WTC11 (cell line): ENCODE results near the gene MTMR3. TPM values are rescaled to one million over a fixed set of nuclear protein-coding genes. Genes with fewer than 3 reads are reported as not detected.

ENCODE experiments used
- ATAC-seq: fragments of 200-7000 bp; cut with Tn5 transposase; 2 replicates; pipeline ENCODE4 v1.10.0; 2021; ENCODE audit warnings: mild to moderate bottlenecking, moderate library complexity
- CTCF ChIA-PET: fragments of 300-600 bp; sonication (Branson Sonifier 250); formaldehyde crosslinking; loops from one replicate; lab custom pipeline; 2021; ENCODE audit warnings: antibody characterized with exemption; lab: Charles Lee
- POLR2A ChIA-PET: fragments of 350-600 bp; sonication (Branson Sonifier 250); formaldehyde crosslinking; loops from one replicate; lab custom pipeline; 2021; ENCODE audit warnings: antibody characterized with exemption; lab: Charles Lee
- DNase-seq: peaks from one replicate; pipeline ENCODE4 v3.0.0; 2021; ENCODE audit warnings: low spot score
- H3K27ac Mint-ChIP-seq: 2 replicates; pipeline ENCODE4 v1.8.0; 2021; ENCODE audit warnings: mixed read lengths
- H3K27me3 Mint-ChIP-seq: 2 replicates; pipeline ENCODE4 v1.8.0; 2021; ENCODE audit warnings: low read depth, mild to moderate bottlenecking, moderate library complexity, mixed read lengths
- H3K36me3 Mint-ChIP-seq: 2 replicates; pipeline ENCODE4 v1.8.0; 2021; ENCODE audit warnings: mixed read lengths
- H3K4me1 Mint-ChIP-seq: 2 replicates; pipeline ENCODE4 v1.8.0; 2022; ENCODE audit warnings: mixed read lengths
- H3K4me3 Mint-ChIP-seq: 2 replicates; pipeline ENCODE4 v1.8.0; 2021; ENCODE audit warnings: mild to moderate bottlenecking, moderate library complexity, mixed read lengths
- H3K9me3 Mint-ChIP-seq: 2 replicates; pipeline ENCODE4 v1.8.0; 2021; ENCODE audit warnings: mixed read lengths
- ATF3 ChIP-seq: sonication (generic); formaldehyde crosslinking; conservative IDR thresholded peaks from 2 replicates; pipeline ENCODE4 v1.8.1; 2022; ENCODE audit warnings: mild to moderate bottlenecking, missing genetic modification reagents
- CBFB ChIP-seq: sonication (generic); formaldehyde crosslinking; IDR thresholded peaks from 2 replicates; pipeline ENCODE4 v1.8.1; 2022; ENCODE audit warnings: mild to moderate bottlenecking, low read depth, missing genetic modification reagents
- E2F1 ChIP-seq: sonication (generic); formaldehyde crosslinking; IDR thresholded peaks from 2 replicates; pipeline ENCODE4 v1.8.0; 2022; ENCODE audit warnings: mild to moderate bottlenecking, missing genetic modification reagents
- FOXJ3 ChIP-seq: sonication (generic); formaldehyde crosslinking; IDR thresholded peaks from 2 replicates; pipeline ENCODE4 v1.9.0; 2021; ENCODE audit warnings: missing genetic modification reagents, mild to moderate bottlenecking, borderline replicate concordance
- GTF2I ChIP-seq: fragments of 250-450 bp; sonication (Bioruptor Pico); conservative IDR thresholded peaks from 2 replicates; pipeline ENCODE4 v1.4.0; 2021; ENCODE audit warnings: mild to moderate bottlenecking
- HMGXB4 ChIP-seq: sonication (generic); formaldehyde crosslinking; IDR thresholded peaks from 2 replicates; pipeline ENCODE4 v1.8.1; 2023; ENCODE audit warnings: mild to moderate bottlenecking, moderate library complexity, missing genetic modification reagents
- JUN ChIP-seq: sonication (generic); formaldehyde crosslinking; IDR thresholded peaks from 2 replicates; pipeline ENCODE4 v1.8.0; 2023; ENCODE audit warnings: mild to moderate bottlenecking, missing genetic modification reagents
- MXD4 ChIP-seq: fragments of 250-450 bp; sonication (Bioruptor Pico); IDR thresholded peaks from 2 replicates; pipeline ENCODE4 v1.8.0; 2021; ENCODE audit warnings: mild to moderate bottlenecking, moderate library complexity, borderline replicate concordance
- MYBL2 ChIP-seq: sonication (generic); formaldehyde crosslinking; IDR thresholded peaks from 2 replicates; pipeline ENCODE4 v1.8.1; 2023; ENCODE audit warnings: mild to moderate bottlenecking, moderate library complexity, missing genetic modification reagents
- NFYB ChIP-seq: sonication (generic); formaldehyde crosslinking; conservative IDR thresholded peaks from 2 replicates; pipeline ENCODE4 v1.8.0; 2022; ENCODE audit warnings: low read depth, missing genetic modification reagents
- NR3C1 ChIP-seq: sonication (generic); formaldehyde crosslinking; conservative IDR thresholded peaks from 2 replicates; pipeline ENCODE4 v1.8.1; 2023; ENCODE audit warnings: low read depth, mild to moderate bottlenecking, missing genetic modification reagents
- PRRX2 ChIP-seq: fragments of 250-450 bp; sonication (Bioruptor Pico); IDR thresholded peaks from 2 replicates; pipeline ENCODE4 v1.8.0; 2021; ENCODE audit warnings: mild to moderate bottlenecking
- RORB ChIP-seq: fragments of 250-450 bp; sonication (Bioruptor Pico); IDR thresholded peaks from 2 replicates; pipeline ENCODE4 v1.9.0; 2021; ENCODE audit warnings: mild to moderate bottlenecking
- SMAD3 ChIP-seq: sonication (generic); formaldehyde crosslinking; IDR thresholded peaks from 2 replicates; pipeline ENCODE4 v1.8.0; 2022; ENCODE audit warnings: missing genetic modification reagents, mild to moderate bottlenecking, borderline replicate concordance
- SMAD4 ChIP-seq: sonication (generic); formaldehyde crosslinking; IDR thresholded peaks from 2 replicates; pipeline ENCODE4 v1.8.0; 2022; ENCODE audit warnings: mild to moderate bottlenecking, missing genetic modification reagents
- ZNF138 ChIP-seq: sonication (generic); formaldehyde crosslinking; conservative IDR thresholded peaks from 2 replicates; pipeline ENCODE4 v1.8.1; 2022; ENCODE audit warnings: mild to moderate bottlenecking, moderate library complexity, missing genetic modification reagents
- ZNF281 ChIP-seq: sonication (generic); formaldehyde crosslinking; IDR thresholded peaks from 2 replicates; pipeline ENCODE4 v1.8.0; 2023; ENCODE audit warnings: mild to moderate bottlenecking, missing genetic modification reagents
- ZNF396 ChIP-seq: fragments of 250-450 bp; sonication (Bioruptor Pico); IDR thresholded peaks from 2 replicates; pipeline ENCODE4 v1.8.0; 2021; ENCODE audit warnings: mild to moderate bottlenecking, moderate library complexity, borderline replicate concordance
- ZNF416 ChIP-seq: fragments of 250-450 bp; sonication (Bioruptor Pico); IDR thresholded peaks from 2 replicates; pipeline ENCODE4 v1.9.0; 2021; ENCODE audit warnings: mild to moderate bottlenecking, inconsistent platforms
- total RNA-seq: library from RNA; stranded (reverse); gene quantifications from 3 replicates; pipeline ENCODE4 v1.2.3, GENCODE V29; 2021
- TF ChIP-seq, protein P1 (sequence below): sonication (generic); formaldehyde crosslinking; IDR thresholded peaks from 2 replicates; pipeline ENCODE4 v1.8.0; 2023; ENCODE audit warnings: missing genetic modification reagents
- TF ChIP-seq, protein P2 (sequence below): fragments of 250-450 bp; sonication (Bioruptor Pico); IDR thresholded peaks from 2 replicates; pipeline ENCODE4 v1.9.0; 2021; ENCODE audit warnings: mild to moderate bottlenecking

The MTMR3 gene
- total RNA-seq, 1 experiment from 2014 or later, result 19.2 TPM

DNA sequence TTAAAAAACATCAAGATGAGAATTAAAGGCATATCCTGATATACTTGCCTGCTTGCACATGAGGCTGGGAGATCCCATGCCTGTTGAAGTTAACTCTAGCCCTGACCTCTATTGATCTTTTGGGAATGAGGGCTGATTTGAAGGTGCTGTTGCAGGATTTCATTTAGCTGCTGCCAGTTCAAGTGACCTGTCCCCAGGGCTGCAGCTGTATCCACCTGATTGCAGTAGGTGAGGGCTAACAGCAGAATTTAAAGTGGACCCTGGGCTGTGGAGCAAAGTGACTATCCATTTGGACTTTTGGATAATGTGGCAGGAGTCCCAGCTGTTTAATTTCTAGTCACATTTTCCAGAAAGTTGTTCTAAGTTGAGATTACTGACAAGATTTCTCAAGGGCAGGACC, 146.5 kb downstream of the MTMR3 start:
- ATAC-seq (no peak), DNase-seq (no peak)
- no peaks in the 10 kb centered on the region for H3K27me3 Mint-ChIP-seq
- H3K36me3 Mint-ChIP-seq, result peaks cover 12% of the 10 kb centered on the region
- TF ChIP-seq SMAD4 (CRISPR knock-in tag) (no peak), CBFB (CRISPR knock-in tag) (no peak), MYBL2 (CRISPR knock-in tag) (no peak), JUN (CRISPR knock-in tag) (no peak), ZNF396 (CRISPR knock-in tag) (no peak), ATF3 (CRISPR knock-in tag) (no peak), HMGXB4 (no peak), RORB (CRISPR knock-in tag) (no peak), ZNF416 (CRISPR knock-in tag) (no peak), SMAD3 (CRISPR knock-in tag) (no peak), ZNF281 (CRISPR knock-in tag) (no peak), NR3C1 (CRISPR knock-in tag) (no peak)
- CTCF ChIA-PET, result interaction anchor here (2.0 to 2.8 kb wide), 2 partner anchors 226 to 340 kb away, joined by 4 to 8 read pairs; no protein-coding TSS in a partner anchor
- POLR2A ChIA-PET, result interaction anchor here (1.4 kb wide), 1 partner anchor 10 kb away, joined by 3 read pairs; no protein-coding TSS in a partner anchor
- H3K9me3 Mint-ChIP-seq, result no peaks in the 10 kb centered on the region
- no peaks in the 10 kb centered on the region for H3K4me1 Mint-ChIP-seq
- no peak overlapping the region for H3K4me3 Mint-ChIP-seq
- H3K27ac Mint-ChIP-seq, result no peak overlapping the region

- peaks cover 7% of the 10 kb centered on the region for H3K36me3 Mint-ChIP-seq
- DNase-seq (no peak), ATAC-seq (no peak)
- POLR2A ChIA-PET, result interaction anchor here (1.4 kb wide), 1 partner anchor 11 kb away, joined by 3 read pairs; no protein-coding TSS in a partner anchor
- H3K27ac Mint-ChIP-seq, result no peak overlapping the region
- CTCF ChIA-PET, result interaction anchor here (0.6 to 2.8 kb wide), 6 partner anchors 25 to 1485 kb away, joined by 3 to 8 read pairs (median 4); no protein-coding TSS in a partner anchor
- H3K4me1 Mint-ChIP-seq, result no peaks in the 10 kb centered on the region
- H3K4me3 Mint-ChIP-seq, result no peak overlapping the region
- TF ChIP-seq NFYB (CRISPR knock-in tag) (no peak), E2F1 (CRISPR knock-in tag) (no peak), MXD4 (CRISPR knock-in tag) (no peak), RORB (CRISPR knock-in tag) (no peak), JUN (CRISPR knock-in tag) (no peak), GTF2I (CRISPR knock-in tag) (no peak), CBFB (CRISPR knock-in tag) (no peak), ZNF138 (CRISPR knock-in tag) (no peak), FOXJ3 (CRISPR knock-in tag) (no peak), PRRX2 (CRISPR knock-in tag) (no peak)
- TF ChIP-seq, protein P1, sequence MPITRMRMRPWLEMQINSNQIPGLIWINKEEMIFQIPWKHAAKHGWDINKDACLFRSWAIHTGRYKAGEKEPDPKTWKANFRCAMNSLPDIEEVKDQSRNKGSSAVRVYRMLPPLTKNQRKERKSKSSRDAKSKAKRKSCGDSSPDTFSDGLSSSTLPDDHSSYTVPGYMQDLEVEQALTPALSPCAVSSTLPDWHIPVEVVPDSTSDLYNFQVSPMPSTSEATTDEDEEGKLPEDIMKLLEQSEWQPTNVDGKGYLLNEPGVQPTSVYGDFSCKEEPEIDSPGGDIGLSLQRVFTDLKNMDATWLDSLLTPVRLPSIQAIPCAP, result no peak
- TF ChIP-seq, protein P2, sequence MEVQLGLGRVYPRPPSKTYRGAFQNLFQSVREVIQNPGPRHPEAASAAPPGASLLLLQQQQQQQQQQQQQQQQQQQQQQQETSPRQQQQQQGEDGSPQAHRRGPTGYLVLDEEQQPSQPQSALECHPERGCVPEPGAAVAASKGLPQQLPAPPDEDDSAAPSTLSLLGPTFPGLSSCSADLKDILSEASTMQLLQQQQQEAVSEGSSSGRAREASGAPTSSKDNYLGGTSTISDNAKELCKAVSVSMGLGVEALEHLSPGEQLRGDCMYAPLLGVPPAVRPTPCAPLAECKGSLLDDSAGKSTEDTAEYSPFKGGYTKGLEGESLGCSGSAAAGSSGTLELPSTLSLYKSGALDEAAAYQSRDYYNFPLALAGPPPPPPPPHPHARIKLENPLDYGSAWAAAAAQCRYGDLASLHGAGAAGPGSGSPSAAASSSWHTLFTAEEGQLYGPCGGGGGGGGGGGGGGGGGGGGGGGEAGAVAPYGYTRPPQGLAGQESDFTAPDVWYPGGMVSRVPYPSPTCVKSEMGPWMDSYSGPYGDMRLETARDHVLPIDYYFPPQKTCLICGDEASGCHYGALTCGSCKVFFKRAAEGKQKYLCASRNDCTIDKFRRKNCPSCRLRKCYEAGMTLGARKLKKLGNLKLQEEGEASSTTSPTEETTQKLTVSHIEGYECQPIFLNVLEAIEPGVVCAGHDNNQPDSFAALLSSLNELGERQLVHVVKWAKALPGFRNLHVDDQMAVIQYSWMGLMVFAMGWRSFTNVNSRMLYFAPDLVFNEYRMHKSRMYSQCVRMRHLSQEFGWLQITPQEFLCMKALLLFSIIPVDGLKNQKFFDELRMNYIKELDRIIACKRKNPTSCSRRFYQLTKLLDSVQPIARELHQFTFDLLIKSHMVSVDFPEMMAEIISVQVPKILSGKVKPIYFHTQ, result no peak
- TF ChIP-seq, all 79 proteins: peak for 0
- H3K27me3 Mint-ChIP-seq, result no peaks in the 10 kb centered on the region
- H3K9me3 Mint-ChIP-seq, result no peaks in the 10 kb centered on the region
Observed at GRCh38 chr22:30030329-30030728, 147.4 kb downstream of the MTMR3 start.
